GM12873 (cell line): ENCODE data around the gene HOXB3.

Experiments used
- TF ChIP-seq, protein P1 (sequence below): IDR thresholded peaks from 2 replicates; pipeline ENCODE4 v1.5.1; 2012; ENCODE audit warnings: low read depth, mild to moderate bottlenecking, moderate library complexity, low read length, control low read depth; ENCODE audit not compliant: insufficient read depth; ENCODE audit errors: missing control alignments

Gene HOXB3

DNA sequence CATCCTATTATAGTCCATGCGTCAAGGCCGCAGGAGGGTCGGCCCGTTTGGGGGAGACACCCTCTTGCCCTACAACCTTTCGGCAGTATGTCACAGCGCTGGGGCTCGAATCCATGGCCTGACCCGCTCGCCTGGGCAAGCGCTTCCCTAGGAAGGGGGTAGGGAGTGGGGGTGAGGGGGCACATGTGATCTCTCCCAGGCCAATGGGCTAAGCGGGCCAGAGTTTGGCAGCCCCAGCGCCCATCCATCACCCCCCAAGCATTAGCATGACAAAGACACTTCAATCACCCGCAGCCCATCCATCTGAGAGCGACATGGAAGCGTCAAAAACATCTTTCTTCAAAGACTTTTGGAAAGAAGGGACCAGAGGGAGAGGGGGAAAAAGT is 59.2 kb downstream of the HOXB3 start, which contains the start of gene HOXB1:
TSS of gene HOXB1 (minus strand) at position 125 of the 386 bp plus-strand sequence. CDS start at position 18, 107 bp downstream.
- TF ChIP-seq, protein P1, sequence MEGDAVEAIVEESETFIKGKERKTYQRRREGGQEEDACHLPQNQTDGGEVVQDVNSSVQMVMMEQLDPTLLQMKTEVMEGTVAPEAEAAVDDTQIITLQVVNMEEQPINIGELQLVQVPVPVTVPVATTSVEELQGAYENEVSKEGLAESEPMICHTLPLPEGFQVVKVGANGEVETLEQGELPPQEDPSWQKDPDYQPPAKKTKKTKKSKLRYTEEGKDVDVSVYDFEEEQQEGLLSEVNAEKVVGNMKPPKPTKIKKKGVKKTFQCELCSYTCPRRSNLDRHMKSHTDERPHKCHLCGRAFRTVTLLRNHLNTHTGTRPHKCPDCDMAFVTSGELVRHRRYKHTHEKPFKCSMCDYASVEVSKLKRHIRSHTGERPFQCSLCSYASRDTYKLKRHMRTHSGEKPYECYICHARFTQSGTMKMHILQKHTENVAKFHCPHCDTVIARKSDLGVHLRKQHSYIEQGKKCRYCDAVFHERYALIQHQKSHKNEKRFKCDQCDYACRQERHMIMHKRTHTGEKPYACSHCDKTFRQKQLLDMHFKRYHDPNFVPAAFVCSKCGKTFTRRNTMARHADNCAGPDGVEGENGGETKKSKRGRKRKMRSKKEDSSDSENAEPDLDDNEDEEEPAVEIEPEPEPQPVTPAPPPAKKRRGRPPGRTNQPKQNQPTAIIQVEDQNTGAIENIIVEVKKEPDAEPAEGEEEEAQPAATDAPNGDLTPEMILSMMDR: no peak

DNA sequence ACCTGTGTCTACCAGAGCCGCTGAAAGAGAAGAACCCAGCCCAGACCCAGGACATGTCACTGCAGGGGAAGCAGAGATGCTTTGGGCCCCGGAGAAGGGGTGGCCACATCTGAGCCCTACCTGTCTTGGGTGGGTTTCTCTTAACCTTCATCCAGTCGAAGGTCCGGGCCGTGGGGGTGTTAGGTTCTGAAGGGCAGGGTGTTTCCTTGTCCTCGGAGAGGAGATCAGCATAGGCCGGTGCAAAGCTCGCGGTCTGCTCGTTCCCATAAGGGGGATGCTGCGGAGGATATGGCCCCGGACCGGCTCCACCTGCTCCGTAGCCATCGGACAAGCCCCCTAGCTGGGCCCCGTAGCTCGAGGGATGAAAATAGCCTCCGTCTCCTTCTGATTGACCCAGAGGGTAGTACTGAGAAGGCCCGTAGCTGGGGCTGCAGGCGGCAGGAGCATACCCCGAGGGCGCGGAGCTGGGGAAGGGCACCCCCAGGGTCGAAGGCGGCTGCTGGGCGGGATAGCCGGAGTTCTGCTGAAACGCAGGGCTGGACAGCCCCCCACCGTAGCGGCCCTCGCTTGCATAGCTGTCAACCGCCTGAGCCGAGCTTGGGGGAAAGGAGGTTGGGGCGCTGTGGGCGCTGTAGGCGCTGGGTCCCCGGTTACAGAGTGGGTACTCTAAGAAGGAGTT is 59.7 kb downstream of the HOXB3 start:
- TF ChIP-seq, protein P1: no peak

DNA sequence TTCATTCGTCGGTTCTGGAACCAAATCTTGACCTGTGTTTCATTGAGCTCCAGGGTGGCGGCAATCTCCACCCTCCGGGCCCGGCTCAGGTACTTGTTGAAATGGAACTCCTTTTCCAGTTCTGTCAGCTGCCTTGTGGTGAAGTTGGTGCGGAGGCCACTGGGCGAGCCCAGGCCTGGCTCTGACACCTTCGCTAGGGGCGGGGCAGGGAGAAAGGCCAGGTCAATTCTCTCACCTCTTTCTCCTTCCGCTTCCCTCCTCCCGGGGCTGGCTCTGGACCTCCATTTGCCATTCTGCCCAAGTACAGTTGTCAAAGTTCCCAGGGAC is 60.4 kb downstream of the HOXB3 start:
- TF ChIP-seq, protein P1: no peak

DNA sequence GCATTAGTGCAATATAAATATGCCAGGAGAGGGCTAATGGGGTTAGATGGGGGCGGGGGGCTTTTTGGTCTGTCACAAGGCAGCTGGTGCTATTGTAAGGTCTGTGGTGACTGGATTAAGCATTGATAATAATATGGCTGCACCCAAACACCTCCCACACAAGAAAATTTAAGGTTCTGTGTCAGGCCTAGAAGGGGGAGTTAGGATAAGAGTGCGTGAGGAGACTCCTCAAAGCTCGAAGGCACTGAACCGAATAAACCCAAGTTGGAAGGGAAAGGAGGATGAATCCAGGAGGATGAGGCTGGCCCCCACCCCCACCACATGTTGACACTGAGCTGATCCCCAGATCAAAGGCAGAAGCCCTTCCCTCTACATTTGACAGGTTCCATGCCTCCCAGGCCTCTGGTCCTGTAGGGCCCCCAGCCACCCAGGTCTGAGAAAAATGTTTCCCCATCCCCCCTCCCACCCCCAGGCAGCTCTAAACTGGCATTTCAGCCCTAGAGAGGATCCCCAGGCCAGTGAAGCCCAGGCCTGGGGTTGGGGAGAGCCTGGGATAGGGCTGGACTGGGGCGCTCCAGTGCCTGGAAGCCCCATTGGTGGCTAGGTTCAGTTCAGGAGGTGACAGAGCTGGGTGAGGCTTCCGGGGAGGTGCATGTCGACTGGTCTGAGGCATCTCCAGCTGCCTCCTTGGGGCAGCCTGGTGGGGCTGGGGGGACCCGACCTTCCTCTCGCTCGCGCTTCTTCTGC is 60.9 kb downstream of the HOXB3 start:
- TF ChIP-seq, protein P1: no peak

DNA sequence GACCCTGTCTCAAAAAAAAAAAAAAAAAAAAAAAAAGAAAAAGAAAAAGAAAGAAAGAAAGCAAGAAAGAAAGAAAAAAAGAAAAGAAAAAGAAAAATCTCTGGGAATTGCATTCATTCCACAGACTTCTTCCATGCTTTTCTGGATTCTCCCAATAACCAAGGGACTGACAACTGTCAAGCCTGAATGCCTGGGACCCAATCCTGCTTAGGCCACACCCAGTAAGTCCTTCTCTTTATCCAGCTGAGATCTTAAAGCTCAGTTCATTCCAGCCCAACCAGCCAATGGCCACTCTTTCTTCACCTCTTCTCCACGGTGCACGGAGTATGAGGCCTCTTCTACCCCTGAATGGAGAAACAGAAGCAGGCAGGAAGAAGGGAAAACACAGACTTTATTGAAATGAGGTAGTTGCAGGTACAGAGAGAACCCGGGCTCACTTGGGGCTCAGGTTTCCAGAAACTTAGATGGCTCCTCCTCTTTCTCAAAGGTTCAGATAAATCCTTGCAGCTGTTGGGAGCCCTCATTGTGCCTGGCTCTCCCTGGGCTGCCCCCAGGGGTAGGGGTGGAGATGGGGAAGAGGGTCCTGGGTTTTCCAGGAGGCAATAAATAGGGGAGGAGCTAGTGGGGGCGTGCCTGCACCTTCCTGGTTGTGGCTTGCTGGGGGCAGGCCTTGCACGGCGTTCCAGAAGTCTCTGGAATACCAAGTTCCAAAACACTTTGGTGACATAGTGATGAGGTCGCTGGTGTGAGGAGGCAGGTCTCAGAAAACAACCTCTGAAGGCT is 61.7 kb downstream of the HOXB3 start:
- TF ChIP-seq, protein P1: no peak

DNA sequence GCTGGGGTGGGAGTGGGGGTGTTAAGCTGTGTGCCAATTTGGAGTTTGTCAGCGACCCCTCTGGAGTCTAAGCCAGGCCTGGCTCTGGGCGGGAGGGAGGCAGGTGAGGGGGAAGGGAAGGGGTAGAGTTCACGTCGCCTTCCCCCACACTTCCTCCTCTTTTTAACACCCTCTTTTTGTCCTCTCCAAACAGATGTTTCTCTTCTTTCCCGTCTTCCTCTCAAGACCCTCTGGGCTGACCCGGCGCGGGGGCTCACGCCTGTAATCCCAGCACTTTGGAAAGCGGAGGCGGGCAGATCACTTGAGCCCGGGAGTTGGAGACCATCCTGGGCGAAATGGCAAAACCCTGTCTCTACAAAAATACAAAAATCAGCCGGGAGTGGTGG is 62.5 kb downstream of the HOXB3 start:
- TF ChIP-seq, protein P1: no peak
